K562 (cell line): Measurements from ENCODE around the gene TNC.

Experiments used
- ARHGAP35 ChIP-seq: fragments of 450-650 bp; IDR thresholded peaks from 2 replicates; pipeline ENCODE4 v1.6.1; 2018; ENCODE audit not compliant: partially characterized antibody
- ATF4 ChIP-seq: fragments of 450-650 bp; formaldehyde crosslinking; IDR thresholded peaks from 2 replicates; pipeline ENCODE4 v1.4.0; 2022; ENCODE audit warnings: mild to moderate bottlenecking, moderate library complexity
- CTCF ChIP-seq, 3 experiments: IDR thresholded peaks in 2 of 3; conservative IDR thresholded peaks in 1 of 3; 2 replicates each; pipeline ENCODE4 v1.5.1; 2011 to 2012; ENCODE audit warnings: low read length in 3 of 3, mild to moderate bottlenecking in 3 of 3, control low read depth in 2 of 3, improper control_type of control experiment in 1 of 3, inconsistent platforms in 1 of 3, low read depth in 1 of 3, mixed read lengths in 1 of 3, moderate library complexity in 1 of 3; ENCODE audit not compliant: insufficient read depth in 2 of 3
- EP300 ChIP-seq: IDR thresholded peaks from 2 replicates; pipeline ENCODE4 v1.6.1; 2012; ENCODE audit warnings: low read length, improper control_type of control experiment
- EZH2 ChIP-seq: IDR thresholded peaks from 2 replicates; pipeline ENCODE4 v1.6.1; 2012; ENCODE audit warnings: low read depth, mild to moderate bottlenecking, inconsistent platforms, low read length, borderline replicate concordance
- GTF2A2 ChIP-seq: IDR thresholded peaks from 2 replicates; pipeline ENCODE4 v1.6.1; 2016; ENCODE audit warnings: mild to moderate bottlenecking, missing genetic modification characterization, missing compliant biosample characterization
- HMGN3 ChIP-seq: IDR thresholded peaks from 2 replicates; pipeline ENCODE4 v1.6.1; 2011; ENCODE audit warnings: borderline replicate concordance, low read depth, mild to moderate bottlenecking, mixed read lengths, low read length; ENCODE audit not compliant: insufficient read length; ENCODE audit errors: extremely low read depth
- JUND ChIP-seq, 2 experiments: IDR thresholded peaks; 2 replicates in 1 of 2; 3 replicates in 1 of 2; pipeline ENCODE4 v1.6.1; 2011; ENCODE audit warnings: borderline replicate concordance in 2 of 2, low read depth in 2 of 2, low read length in 2 of 2, improper control_type of control experiment in 1 of 2, missing biosample characterization in 1 of 2, missing genetic modification characterization in 1 of 2, missing genetic modification reagents in 1 of 2
- MXI1 ChIP-seq: IDR thresholded peaks from 2 replicates; pipeline ENCODE4 v1.6.1; 2011; ENCODE audit warnings: low read depth, mild to moderate bottlenecking, improper control_type of control experiment, low read length
- POLR2A ChIP-seq: fragments of 450-650 bp; conservative IDR thresholded peaks from 2 replicates; pipeline ENCODE4 v1.6.1; 2016
- POLR2AphosphoS5 ChIP-seq: IDR thresholded peaks from 2 replicates; pipeline ENCODE4 v1.6.1; 2011; ENCODE audit warnings: mild to moderate bottlenecking, low read depth, low read length, moderate library complexity; ENCODE audit not compliant: control insufficient read depth, insufficient read depth
- RNF2 ChIP-seq: sonication (generic); IDR thresholded peaks from 2 replicates; pipeline ENCODE4 v1.6.1; 2016
- TF ChIP-seq, protein P1 (sequence below): IDR thresholded peaks from 2 replicates; pipeline ENCODE4 v1.6.1; 2012; ENCODE audit warnings: low read depth, low read length, improper control_type of control experiment, borderline replicate concordance

DNA sequence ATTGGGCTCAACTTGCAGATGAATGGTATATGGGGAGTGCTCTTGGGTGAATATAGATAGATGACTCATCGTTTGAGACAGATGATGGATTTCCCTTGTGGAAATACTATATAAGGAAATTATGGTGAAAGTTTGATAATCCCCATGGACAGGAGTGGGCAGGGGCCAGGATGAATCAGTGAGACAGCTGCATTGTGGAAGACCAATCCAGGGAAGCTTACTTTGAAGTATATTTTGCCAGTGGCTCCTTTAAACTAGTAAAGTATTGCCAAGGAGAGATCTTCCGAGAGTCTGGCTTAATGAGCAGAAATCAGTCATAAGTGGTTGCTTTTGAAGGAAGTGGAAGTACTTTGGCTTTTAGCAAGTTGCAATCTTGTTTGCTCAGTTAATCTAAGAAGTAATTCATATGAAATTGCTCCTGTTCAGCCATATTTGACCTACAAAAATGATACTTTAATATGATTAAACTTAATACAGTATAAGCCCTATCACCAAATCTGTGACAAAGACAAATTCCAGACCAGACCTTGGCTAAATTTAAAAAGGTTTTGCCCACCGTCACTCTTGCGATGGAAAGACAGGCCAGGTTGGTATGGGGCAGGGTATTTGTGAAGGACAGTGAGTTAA, 9.3 kb upstream of the TNC start:
- TF ChIP-seq ARHGAP35 (no peak), ATF4 (no peak), HMGN3 (no peak), EP300 (no peak), RNF2 (no peak), JUND (IDR thresholded peaks at IDR 0.05; ENCODE audit: borderline replicate concordance, low read depth, low read length) (no peak), JUND (tag; IDR thresholded peaks at IDR 0.05; ENCODE audit: borderline replicate concordance, low read depth, low read length) (no peak), MXI1 (no peak), EZH2 (no peak), POLR2A (no peak), POLR2AphosphoS5 (no peak), GTF2A2 (tag) (no peak), CTCF (IDR thresholded peaks at IDR 0.05 in 2 of 3, conservative IDR thresholded peaks at IDR 0.05 in 1 of 3; ENCODE audit: insufficient read depth in 2 of 3, low read depth in 1 of 3, low read length in 3 of 3) (no peak)
- TF ChIP-seq, protein P1, sequence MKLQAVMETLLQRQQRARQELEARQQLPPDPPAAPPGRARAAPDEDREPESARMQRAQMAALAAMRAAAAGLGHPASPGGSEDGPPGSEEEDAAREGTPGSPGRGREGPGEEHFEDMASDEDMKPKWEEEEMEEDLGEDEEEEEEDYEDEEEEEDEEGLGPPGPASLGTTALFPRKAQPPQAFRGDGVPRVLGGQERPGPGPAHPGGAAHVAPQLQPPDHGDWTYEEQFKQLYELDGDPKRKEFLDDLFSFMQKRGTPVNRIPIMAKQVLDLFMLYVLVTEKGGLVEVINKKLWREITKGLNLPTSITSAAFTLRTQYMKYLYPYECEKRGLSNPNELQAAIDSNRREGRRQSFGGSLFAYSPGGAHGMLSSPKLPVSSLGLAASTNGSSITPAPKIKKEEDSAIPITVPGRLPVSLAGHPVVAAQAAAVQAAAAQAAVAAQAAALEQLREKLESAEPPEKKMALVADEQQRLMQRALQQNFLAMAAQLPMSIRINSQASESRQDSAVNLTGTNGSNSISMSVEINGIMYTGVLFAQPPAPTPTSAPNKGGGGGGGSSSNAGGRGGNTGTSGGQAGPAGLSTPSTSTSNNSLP, result no peak
